Measurements from ENCODE around the gene CALN1.
"Not testable (repeated sequence)": the region's sequence is repeated elsewhere in the genome, so short reads cannot be mapped to it uniquely, and the experiment has no call there.

Gene CALN1

GRCh38 chr7:72345208-72345727 lies 66.9 kb downstream of the CALN1 start:
- no peaks in the 10 kb centered on the region for H3K4me1 ChIP-seq (ENCODE audit: insufficient read depth, low read length, severe bottlenecking)
- no peak overlapping the region for H2AFZ ChIP-seq (ENCODE audit: low read length)
- H3K4me3 ChIP-seq (ENCODE audit: low read depth, low read length, poor library complexity, severe bottlenecking) = no peak overlapping the region
- no peak overlapping the region for H3K4me2 ChIP-seq (ENCODE audit: low read length)
- H3K9me2 ChIP-seq (ENCODE audit: low read depth, low read length) = no peaks in the 10 kb centered on the region
- TF ChIP-seq EZH2 (IDR thresholded peaks at IDR 0.05; ENCODE audit: borderline replicate concordance, low read length) = no peak
- no peak overlapping the region for H3K27ac ChIP-seq (ENCODE audit: low read depth, low read length, poor library complexity, severe bottlenecking)
- H3F3A ChIP-seq (ENCODE audit: insufficient read depth, low read length) = no peaks in the 10 kb centered on the region
- no peak overlapping the region for H3K9ac ChIP-seq (ENCODE audit: low read length)
- H4K20me1 ChIP-seq (ENCODE audit: insufficient read depth, low read length) = no peaks in the 10 kb centered on the region
- no peaks in the 10 kb centered on the region for H3K9me3 ChIP-seq (ENCODE audit: low read length)
- H3K36me3 ChIP-seq (ENCODE audit: insufficient read depth, low read length) = no peaks in the 10 kb centered on the region
- peaks cover 6% of the 10 kb centered on the region; the same call in 1 of the 2 replicates for H3K27me3 ChIP-seq (ENCODE audit: insufficient read depth, low read length)
- H3K79me2 ChIP-seq (ENCODE audit: insufficient read depth, low read length) = no peaks in the 10 kb centered on the region

DNA sequence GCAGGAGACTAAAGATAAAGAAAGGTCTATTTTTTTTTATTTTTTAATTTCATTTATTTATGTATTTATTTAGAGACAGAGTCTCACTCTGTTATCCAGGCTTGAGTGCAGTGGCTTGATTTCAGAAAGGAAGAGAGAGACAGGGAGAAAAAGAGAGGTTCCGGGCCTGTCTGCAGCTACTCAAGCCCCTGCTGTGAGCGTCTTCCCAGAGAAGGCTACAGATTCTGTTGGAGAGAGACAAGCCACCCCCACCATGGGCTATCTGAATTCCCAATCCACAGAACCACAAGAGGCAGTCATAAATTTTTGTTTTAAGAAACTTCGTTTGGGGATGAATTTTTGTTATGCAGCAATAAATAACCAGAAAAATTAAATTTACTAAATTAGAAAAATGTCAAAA lies 68.1 kb downstream of the CALN1 start:
- TF ChIP-seq CTCF (IDR thresholded peaks at IDR 0.05; ENCODE audit: low read length) (no peak), EZH2 (IDR thresholded peaks at IDR 0.05; ENCODE audit: borderline replicate concordance, low read length) (no peak)
- Histone ChIP-seq H4K20me1 (ENCODE audit: insufficient read depth, low read length) (no peaks in the 10 kb centered on the region), H3K9me3 (ENCODE audit: low read length) (no peaks in the 10 kb centered on the region), H3K9ac (ENCODE audit: low read length) (no peak overlapping the region), H3F3A (ENCODE audit: insufficient read depth, low read length) (no peaks in the 10 kb centered on the region), H3K36me3 (ENCODE audit: insufficient read depth, low read length) (no peaks in the 10 kb centered on the region), H3K4me1 (ENCODE audit: insufficient read depth, low read length, severe bottlenecking) (no peaks in the 10 kb centered on the region), H2AFZ (ENCODE audit: low read length) (no peak overlapping the region), H3K9me2 (ENCODE audit: low read depth, low read length) (no peaks in the 10 kb centered on the region), H3K79me2 (ENCODE audit: insufficient read depth, low read length) (no peaks in the 10 kb centered on the region), H3K27ac (ENCODE audit: low read depth, low read length, poor library complexity, severe bottlenecking) (no peak overlapping the region), H3K27me3 (ENCODE audit: insufficient read depth, low read length) (peaks cover 6% of the 10 kb centered on the region; the same call in 1 of the 2 replicates), H3K4me3 (ENCODE audit: low read depth, low read length, poor library complexity, severe bottlenecking) (no peak overlapping the region), H3K4me2 (ENCODE audit: low read length) (no peak overlapping the region)

DNA sequence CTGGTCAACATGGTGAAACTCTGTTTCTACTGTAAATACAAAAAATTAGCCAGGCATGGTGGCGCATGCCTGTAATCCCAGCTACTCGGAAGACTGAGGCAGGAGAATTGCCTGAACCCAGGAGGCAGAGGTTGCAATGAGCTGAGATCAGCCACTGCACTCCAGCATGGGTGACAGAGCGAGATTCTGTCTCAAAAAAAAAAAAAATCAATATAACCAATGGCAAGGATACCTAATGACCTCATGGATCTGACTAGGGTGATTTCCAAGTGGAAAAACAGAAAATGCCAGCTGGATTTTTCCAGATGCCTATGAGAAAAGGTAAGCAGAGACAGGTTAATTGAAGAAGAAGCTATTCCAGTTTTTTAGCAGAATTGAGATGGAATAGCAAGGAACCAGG lies 68.8 kb downstream of the CALN1 start:
- not testable (repeated sequence) for H3K4me3 ChIP-seq (ENCODE audit: low read depth, low read length, poor library complexity, severe bottlenecking); H3K4me2 ChIP-seq (ENCODE audit: low read length); H3K27me3 ChIP-seq (ENCODE audit: insufficient read depth, low read length); H3K4me1 ChIP-seq (ENCODE audit: insufficient read depth, low read length, severe bottlenecking); H3K9me2 ChIP-seq (ENCODE audit: low read depth, low read length); H3F3A ChIP-seq (ENCODE audit: insufficient read depth, low read length); H3K36me3 ChIP-seq (ENCODE audit: insufficient read depth, low read length); H3K9me3 ChIP-seq (ENCODE audit: low read length); H3K9ac ChIP-seq (ENCODE audit: low read length); H3K27ac ChIP-seq (ENCODE audit: low read depth, low read length, poor library complexity, severe bottlenecking); H3K79me2 ChIP-seq (ENCODE audit: insufficient read depth, low read length); H2AFZ ChIP-seq (ENCODE audit: low read length); H4K20me1 ChIP-seq (ENCODE audit: insufficient read depth, low read length)

- no peaks in the 10 kb centered on the region for H3K79me2 ChIP-seq (ENCODE audit: insufficient read depth, low read length)
- no peaks in the 10 kb centered on the region for H3K36me3 ChIP-seq (ENCODE audit: insufficient read depth, low read length)
- H3K4me3 ChIP-seq (ENCODE audit: low read depth, low read length, poor library complexity, severe bottlenecking) = no peak overlapping the region
- no peak overlapping the region for H3K9ac ChIP-seq (ENCODE audit: low read length)
- no peak overlapping the region for H3K4me2 ChIP-seq (ENCODE audit: low read length)
- H4K20me1 ChIP-seq (ENCODE audit: insufficient read depth, low read length) = no peaks in the 10 kb centered on the region
- H3K27ac ChIP-seq (ENCODE audit: low read depth, low read length, poor library complexity, severe bottlenecking) = no peak overlapping the region
- peaks cover 6% of the 10 kb centered on the region; the same call in 1 of the 2 replicates for H3K27me3 ChIP-seq (ENCODE audit: insufficient read depth, low read length)
- H2AFZ ChIP-seq (ENCODE audit: low read length) = no peak overlapping the region
- no peaks in the 10 kb centered on the region for H3F3A ChIP-seq (ENCODE audit: insufficient read depth, low read length)
- no peaks in the 10 kb centered on the region for H3K4me1 ChIP-seq (ENCODE audit: insufficient read depth, low read length, severe bottlenecking)
- H3K9me2 ChIP-seq (ENCODE audit: low read depth, low read length) = no peaks in the 10 kb centered on the region
- no peaks in the 10 kb centered on the region for H3K9me3 ChIP-seq (ENCODE audit: low read length)
- TF ChIP-seq EZH2 (IDR thresholded peaks at IDR 0.05; ENCODE audit: borderline replicate concordance, low read length) = no peak
- no peak for TF ChIP-seq CTCF (IDR thresholded peaks at IDR 0.05; ENCODE audit: low read length)
Observed at GRCh38 chr7:72337390-72338167, 74.6 kb downstream of the CALN1 start.
